ENCODE measurements around the gene COX4I2.

COX4I2 gene

DNA sequence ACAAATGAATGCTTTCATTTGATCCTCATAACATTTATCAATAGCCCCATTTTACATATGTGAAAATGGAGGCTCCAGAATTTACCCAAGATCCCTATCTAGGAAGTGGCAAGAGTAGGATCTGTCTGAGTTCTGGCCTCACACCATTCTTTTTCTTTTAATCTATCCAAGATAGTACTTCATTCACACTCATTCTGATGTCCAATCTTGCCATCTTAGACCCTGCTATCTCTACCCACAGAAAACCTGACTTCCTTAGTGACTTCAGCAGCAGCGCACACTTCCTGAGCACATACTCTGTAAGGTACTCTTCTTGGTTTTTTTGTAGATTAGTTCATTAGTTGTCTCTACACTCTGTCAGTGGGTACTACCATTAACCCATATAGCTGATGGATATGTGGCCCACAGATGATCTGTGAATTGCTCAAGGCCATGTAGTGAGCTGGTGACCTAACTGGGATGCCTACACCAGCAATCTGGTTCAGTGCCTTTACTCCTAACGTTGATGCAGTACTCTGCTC is 36.3 kb downstream of the COX4I2 start:
- no peaks in the 10 kb centered on the region for H3K27me3 Mint-ChIP-seq
- H3K27ac Mint-ChIP-seq: peak overlapping the region; percentile 96
- H3K4me1 Mint-ChIP-seq (ENCODE audit: low read depth): peaks cover 92% of the 10 kb centered on the region
- peak overlapping the region; percentile 27 for H3K4me3 Mint-ChIP-seq
- H3K36me3 Mint-ChIP-seq (ENCODE audit: low read depth): peaks cover 86% of the 10 kb centered on the region
- H3K9me3 Mint-ChIP-seq: no peaks in the 10 kb centered on the region

DNA sequence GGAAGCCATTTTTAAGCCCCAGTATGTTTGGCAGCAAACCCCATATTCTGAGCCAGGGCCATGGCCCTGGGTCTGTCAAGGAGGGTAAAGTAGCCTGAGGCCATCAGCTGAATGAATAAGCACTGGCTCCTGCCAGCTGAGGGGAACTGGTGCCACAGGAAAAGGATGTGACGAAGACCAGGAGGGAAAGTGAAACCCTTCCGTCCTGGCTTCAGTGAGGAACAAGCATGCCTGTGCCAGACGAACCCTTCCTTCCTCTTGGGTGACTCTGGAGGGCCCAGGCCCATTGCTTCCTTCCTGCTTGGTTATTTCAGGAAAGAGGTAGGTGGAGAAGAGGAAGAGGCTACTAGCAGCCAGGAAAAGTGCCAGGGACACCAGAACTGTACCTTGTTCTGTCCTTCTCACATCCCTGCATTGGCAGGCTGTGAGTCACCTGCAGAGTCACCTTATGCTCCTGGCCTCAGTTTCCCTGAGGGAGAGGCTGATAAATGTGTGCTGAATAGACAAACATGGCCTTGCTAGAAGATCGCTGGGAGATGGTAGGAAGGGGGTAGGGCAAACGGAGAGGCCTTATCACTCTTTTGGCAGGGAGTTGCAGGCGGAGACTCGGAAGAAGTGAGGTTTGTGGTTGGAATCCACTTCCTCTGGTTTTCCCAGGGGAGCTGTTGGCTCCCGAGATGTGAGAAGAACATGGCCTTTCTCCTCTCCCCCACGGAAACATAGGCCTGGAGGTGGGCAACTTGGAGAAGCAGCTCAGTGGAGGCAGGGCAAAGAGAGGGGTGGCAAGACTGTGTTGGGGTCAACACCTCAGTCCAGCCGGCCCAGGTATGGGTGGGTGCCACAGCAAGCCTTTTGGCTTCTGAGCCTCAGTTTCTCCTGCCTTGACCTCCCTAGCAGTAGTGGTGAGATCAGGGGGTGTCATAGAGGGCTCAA is 37.4 kb downstream of the COX4I2 start:
- Mint-ChIP-seq H3K9me3 (no peaks in the 10 kb centered on the region), H3K27ac (peak overlapping the region; percentile 96), H3K4me1 (ENCODE audit: low read depth) (peaks cover 92% of the 10 kb centered on the region), H3K36me3 (ENCODE audit: low read depth) (peaks cover 86% of the 10 kb centered on the region), H3K27me3 (no peaks in the 10 kb centered on the region), H3K4me3 (peak overlapping the region; percentile 83)

DNA sequence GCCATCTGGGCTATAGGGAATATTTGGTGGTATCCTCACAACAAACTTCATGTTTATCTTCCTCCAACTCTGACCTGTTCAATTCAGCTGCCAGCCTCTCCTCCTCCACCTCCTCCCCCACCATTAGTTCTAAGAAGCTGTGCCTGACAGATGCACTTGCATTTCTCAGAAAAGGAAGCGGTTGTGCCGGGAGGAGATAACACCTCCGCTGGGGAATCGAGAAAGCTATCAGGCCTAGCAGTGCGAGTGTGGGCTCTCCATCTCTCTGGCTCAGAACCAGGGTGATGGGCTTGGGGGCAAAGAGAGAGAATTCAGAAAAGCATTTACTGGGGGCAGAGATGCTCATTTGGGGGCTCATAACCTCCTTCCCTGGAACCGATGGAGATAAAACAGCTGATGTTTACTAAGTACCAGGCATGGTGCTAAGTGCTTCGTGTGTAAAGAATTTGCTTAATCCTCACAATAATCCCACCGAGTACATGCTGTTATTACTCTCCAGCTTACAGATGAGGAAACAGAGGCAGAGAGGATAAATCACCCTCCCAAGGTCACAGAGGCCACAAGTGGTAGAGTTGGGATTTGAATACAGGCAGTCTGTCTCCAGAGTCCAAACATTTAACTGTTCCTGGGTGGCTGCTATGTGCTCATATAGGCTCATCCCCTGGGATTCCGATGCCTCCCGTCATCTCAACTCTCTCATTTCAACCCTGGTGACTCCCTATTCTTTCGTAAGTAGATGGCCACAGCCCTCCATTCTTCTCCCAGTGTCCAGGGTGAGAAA is 38.3 kb downstream of the COX4I2 start:
- Mint-ChIP-seq H3K27me3 (no peaks in the 10 kb centered on the region), H3K27ac (peak overlapping the region; percentile 96), H3K36me3 (ENCODE audit: low read depth) (peaks cover 88% of the 10 kb centered on the region), H3K4me1 (ENCODE audit: low read depth) (peaks cover 94% of the 10 kb centered on the region), H3K4me3 (peak overlapping the region; percentile 83), H3K9me3 (no peaks in the 10 kb centered on the region)

DNA sequence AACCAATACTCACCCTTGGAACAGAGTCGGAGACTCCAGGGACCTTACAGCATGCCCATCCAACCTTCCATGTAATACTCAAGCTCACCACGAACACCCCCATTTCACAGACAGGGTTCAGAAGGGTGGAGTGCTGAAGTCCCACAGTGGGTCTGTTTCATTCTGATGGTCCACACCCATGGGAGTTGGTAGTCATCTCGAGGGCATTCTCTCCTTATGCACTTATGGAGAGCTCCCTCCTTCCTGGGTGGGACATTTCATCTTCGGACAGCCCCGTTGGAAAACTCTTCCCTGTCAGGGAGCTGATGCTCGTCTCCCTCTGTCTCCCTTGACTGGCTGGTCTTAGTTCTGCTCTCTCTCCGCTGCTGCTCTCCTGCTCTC is 38.9 kb downstream of the COX4I2 start:
- no peaks in the 10 kb centered on the region for H3K9me3 Mint-ChIP-seq
- peaks cover 95% of the 10 kb centered on the region for H3K4me1 Mint-ChIP-seq (ENCODE audit: low read depth)
- peaks cover 89% of the 10 kb centered on the region for H3K36me3 Mint-ChIP-seq (ENCODE audit: low read depth)
- no peaks in the 10 kb centered on the region for H3K27me3 Mint-ChIP-seq
- peak overlapping the region; percentile 96 for H3K27ac Mint-ChIP-seq
- H3K4me3 Mint-ChIP-seq: peak overlapping the region; percentile 83

DNA sequence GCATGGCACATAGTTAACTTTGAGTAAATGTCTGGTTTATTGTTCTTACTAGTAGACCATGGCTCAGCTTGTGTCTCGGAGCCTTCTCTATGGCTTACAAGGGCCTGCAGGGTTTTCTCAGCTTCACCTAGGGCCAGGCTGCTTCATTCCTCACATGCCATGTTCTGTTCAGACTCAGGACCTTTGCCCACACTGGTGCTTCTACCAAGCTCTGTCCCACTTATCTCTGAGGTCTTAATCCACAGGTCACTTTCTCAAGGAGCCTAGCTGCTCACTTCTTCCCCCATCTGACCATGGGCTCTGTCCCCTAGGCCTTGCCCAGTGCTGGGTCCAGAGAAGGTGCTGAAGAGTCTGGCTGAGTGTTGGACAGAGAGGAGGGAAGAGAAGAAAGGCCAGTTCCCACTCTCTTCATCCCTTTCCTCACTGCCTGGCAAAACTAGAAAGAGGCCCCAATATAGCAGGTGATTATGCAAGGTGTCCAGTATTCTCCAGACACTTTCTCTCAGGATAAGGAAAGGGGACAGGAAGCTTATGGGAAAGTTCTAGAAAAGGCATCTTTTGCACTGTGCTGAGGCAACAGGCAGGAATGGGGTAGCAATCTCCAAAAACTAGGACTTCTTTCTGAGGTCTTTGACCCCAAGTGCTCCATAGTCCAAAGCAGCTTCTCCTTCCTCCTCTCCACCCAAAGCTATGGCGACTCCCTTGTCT is 40.0 kb downstream of the COX4I2 start:
- Mint-ChIP-seq H3K27me3 (no peaks in the 10 kb centered on the region), H3K9me3 (no peaks in the 10 kb centered on the region), H3K27ac (peak overlapping the region; percentile 80), H3K4me1 (ENCODE audit: low read depth) (peaks cover 94% of the 10 kb centered on the region), H3K36me3 (ENCODE audit: low read depth) (peaks cover 91% of the 10 kb centered on the region), H3K4me3 (peak overlapping the region; percentile 83)

DNA sequence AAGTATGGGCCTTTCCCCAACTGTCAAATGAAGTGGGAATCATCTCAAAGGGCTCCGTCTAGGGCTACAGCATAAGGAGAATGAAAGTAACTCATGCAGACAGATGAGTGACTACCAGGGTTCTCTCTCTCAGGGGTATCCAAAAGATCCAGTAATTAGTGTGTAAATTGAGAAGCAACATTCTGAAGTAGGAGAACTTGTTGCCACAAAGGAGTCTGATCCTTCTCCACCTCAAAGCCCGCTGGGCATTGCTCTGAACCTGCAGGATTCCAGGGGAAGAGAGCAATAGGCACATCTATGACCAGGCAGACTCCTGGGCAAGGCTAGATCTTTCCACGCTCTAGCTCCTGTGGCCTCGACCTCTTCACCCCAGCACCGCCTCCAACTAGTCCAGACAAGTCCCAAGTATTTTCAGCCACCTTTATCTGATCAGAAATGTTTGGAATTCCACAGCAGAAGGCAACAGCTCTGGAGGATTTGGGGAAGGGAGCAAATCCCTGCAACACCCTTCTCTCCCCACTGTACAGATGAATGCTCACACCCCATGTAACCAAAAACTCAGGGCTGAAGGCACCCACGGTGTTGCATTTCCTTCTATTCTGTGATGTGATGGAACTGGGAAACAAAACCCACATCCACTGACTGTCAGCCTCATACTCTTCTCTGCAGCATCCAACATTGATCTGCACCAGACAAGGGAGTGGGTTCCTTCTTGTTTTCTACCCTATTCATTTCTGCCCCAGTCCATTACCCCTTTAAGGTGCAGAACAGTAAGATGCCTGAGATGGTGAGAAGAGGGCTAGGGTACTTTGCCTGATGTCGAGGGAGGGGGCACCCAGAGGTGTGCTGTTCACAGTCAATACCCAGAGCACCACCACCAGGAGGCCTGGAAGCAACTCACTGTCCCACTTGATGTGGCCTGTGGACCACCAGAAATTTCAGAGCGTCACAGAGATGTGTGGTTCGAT is 41.0 kb downstream of the COX4I2 start:
- Mint-ChIP-seq H3K27ac (peak overlapping the region; percentile 80), H3K9me3 (no peaks in the 10 kb centered on the region), H3K4me3 (peak overlapping the region; percentile 83), H3K4me1 (ENCODE audit: low read depth) (peaks cover 99% of the 10 kb centered on the region), H3K27me3 (no peaks in the 10 kb centered on the region), H3K36me3 (ENCODE audit: low read depth) (peaks cover 93% of the 10 kb centered on the region)

DNA sequence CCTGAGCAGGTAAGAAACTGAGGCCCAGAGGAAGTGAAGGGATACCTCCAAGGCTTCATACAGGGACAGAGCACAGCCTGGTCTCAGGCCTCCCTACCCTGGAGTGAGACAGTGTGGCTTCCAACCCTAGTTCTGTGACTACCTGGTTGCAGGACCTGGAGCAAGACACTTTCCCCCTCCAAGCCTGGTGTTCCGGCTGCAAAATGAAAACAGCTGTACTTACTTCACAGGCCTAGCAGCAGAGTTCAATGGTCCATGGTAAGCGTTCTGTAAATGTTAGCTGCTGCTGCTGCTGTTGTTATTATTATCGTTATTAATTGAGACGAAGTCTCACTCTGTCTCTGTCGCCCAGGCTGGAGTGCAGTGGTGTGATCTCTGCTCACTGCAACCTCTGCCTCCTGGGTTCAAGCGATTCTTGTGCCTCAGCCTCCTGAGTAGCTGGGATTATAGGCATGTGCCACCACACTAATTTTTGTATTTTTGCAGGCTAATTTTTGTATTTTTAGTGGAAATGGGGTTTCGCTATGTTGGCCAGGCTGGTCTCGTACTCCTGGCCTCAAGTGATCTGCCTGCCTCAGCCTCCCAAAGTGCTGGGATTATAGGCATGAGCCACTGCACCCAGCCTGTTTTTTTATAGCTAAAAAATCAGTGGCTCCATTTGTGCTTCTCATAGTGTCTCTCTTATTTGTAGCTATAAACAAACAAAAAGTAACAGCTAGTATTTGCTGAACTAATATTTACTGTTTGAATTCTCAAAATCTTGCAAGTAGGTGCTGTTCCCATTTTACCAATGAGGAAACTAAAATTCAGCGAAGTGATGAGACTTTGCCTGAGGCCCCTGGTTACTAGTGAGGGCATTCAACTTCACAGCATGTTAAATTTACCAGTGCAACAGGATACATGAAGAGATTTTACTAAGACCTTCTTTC is 41.9 kb downstream of the COX4I2 start:
- Mint-ChIP-seq H3K27me3 (no peaks in the 10 kb centered on the region), H3K27ac (peak overlapping the region; percentile 80), H3K4me1 (ENCODE audit: low read depth) (peaks cover 99% of the 10 kb centered on the region), H3K4me3 (peak overlapping the region; percentile 83), H3K9me3 (no peaks in the 10 kb centered on the region), H3K36me3 (ENCODE audit: low read depth) (peaks cover 93% of the 10 kb centered on the region)

DNA sequence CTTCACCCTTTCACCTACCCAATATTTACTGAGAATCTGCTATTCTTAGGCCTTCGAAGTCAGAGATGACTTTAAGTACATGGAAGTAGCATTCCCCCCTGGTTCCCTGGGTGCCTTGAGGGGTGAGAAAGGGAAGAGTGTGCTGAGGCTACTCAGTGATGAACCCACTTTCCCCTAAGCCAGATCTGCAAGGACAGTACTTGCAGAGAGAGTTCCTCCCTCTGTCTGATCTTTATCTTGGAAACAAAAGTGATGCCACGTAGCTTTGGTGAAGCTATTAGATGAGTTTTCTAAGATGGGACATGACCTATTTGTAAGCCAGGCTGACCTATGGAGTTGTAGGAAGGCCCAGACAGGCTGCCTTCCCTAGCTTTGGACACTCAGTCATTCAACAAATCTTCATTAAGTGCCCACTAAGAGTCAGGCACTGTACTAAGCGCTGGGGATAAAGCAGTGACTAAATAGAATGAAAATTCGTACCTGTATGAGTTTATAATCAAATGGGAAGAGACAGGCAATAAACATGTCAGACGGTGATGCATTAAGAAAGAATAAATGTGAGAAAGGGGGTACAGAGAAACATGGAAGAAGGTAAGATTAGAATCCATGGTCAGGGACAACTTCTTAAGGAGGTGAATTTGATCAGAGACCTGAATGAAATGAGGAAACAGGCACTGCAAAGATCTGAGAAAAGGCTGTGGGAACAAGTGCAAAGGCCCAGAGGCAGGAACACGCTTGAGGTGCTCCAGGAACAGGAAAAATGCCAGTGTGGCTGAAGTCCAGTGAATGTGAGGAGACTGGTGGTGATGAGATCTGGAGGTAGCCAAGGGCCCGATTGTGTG is 42.8 kb downstream of the COX4I2 start:
- Mint-ChIP-seq H3K36me3 (ENCODE audit: low read depth) (peaks cover 92% of the 10 kb centered on the region), H3K27ac (peak overlapping the region; percentile 77), H3K27me3 (no peaks in the 10 kb centered on the region)

DNA sequence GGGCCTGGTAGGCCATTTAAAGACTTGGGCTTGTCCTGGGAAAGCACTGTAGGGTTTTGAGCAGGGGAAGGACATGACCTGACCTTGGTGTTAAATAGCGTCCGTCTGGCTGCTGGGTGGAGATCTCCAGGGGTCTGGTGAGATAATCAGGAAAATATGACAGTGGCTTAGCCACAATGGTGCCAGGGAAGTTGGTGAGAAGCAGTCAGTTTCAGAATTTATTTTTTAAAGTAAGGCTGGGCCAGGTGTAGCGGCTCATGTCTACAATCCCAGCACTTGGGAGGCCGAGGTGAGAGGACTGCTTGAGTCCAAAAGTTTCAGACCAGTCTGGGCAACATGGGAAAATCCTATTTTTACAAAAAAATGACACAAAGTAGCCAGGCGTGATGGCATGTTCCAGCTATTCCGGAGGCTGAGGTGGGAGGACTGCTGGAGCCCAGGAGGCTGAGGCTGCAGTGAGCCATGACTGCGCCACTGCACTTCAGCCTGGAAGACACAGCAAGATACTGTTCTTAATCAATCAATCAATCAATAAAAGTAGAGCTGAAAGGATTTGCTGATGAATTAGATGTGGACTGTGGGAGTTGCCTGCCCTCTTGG is 43.5 kb downstream of the COX4I2 start:
- Mint-ChIP-seq H3K9me3 (no peaks in the 10 kb centered on the region), H3K4me3 (no peak overlapping the region), H3K4me1 (ENCODE audit: low read depth) (peaks cover 99% of the 10 kb centered on the region), H3K27me3 (no peaks in the 10 kb centered on the region), H3K36me3 (ENCODE audit: low read depth) (peaks cover 92% of the 10 kb centered on the region), H3K27ac (peak overlapping the region; percentile 77)

More for the DNA sequence above, 42.8 kb downstream of the COX4I2 start:
- Mint-ChIP-seq H3K4me3 (peak overlapping the region; percentile 17), H3K4me1 (ENCODE audit: low read depth) (peaks cover 99% of the 10 kb centered on the region), H3K9me3 (no peaks in the 10 kb centered on the region)

DNA sequence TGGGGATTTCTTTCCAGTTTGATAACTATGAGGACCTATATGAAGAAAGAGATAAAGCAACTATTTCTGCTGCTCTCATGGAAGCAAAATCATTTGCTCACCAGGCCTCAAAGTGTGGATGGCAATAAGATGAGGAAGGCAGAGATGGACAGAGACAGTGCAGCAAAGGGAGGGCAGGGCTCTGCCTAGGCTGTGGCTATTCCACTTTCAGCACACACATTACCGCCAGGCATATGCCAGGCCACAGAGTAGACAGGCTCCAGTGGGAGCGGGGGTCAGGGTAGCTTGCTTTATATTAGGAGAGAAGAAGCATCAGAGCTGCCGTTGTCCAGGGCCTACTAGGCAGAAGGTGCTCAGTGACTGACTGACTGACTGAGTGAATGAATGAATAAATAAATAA is 44.1 kb downstream of the COX4I2 start:
- Mint-ChIP-seq H3K9me3 (no peaks in the 10 kb centered on the region), H3K4me1 (ENCODE audit: low read depth) (peaks cover 99% of the 10 kb centered on the region), H3K36me3 (ENCODE audit: low read depth) (peaks cover 92% of the 10 kb centered on the region), H3K27me3 (no peaks in the 10 kb centered on the region), H3K4me3 (no peak overlapping the region), H3K27ac (peak overlapping the region; percentile 77)

DNA sequence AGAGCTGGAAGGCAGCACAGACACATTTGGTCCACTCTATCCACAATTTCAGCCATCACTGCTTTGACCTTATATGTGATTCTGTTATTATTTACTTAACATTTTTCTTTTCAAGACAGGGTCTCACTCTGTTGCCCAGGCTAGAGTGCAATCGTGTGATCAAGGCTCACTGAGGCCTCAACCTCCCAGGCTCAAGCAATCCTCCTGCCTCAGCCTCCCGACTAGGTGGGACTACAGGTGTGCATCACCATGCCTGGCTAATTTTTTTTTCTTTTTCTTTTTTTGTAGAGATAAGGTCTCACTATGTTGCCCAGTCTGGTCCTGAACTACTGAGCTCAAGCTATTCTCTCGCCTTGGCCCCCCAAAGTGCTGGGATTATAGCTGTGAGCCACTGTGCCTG is 44.6 kb downstream of the COX4I2 start:
- Mint-ChIP-seq H3K27me3 (no peaks in the 10 kb centered on the region), H3K27ac (peak overlapping the region; percentile 77), H3K4me1 (ENCODE audit: low read depth) (peaks cover 99% of the 10 kb centered on the region), H3K9me3 (no peaks in the 10 kb centered on the region), H3K36me3 (ENCODE audit: low read depth) (peaks cover 93% of the 10 kb centered on the region), H3K4me3 (no peak overlapping the region)

DNA sequence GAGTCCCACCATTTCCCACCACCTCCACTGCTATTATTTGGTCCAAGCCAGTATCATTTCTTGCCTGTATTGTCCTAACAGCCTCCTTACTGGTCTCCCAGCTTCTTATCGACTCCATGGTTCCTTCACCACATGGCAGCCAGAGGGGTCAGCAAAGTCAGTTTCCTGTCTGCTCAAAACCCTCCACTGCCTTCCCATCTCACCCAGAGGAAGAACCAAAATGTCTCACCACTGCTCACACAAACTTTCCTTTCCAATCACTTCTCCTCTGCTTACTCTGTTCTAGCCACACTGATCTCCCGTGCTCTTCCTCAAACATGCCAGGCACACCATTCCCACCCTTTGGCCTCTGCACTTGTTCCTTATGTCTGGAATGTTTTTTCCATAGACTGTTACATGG is 45.2 kb downstream of the COX4I2 start:
- Mint-ChIP-seq H3K4me1 (ENCODE audit: low read depth) (peaks cover 97% of the 10 kb centered on the region), H3K27ac (peak overlapping the region; percentile 87), H3K9me3 (no peaks in the 10 kb centered on the region), H3K27me3 (no peaks in the 10 kb centered on the region), H3K4me3 (peak overlapping the region; percentile 56), H3K36me3 (ENCODE audit: low read depth) (peaks cover 93% of the 10 kb centered on the region)

Measured in stimulated activated naive CD8-positive, alpha-beta T cell treated with anti-CD3 and anti-CD28 coated beads, Interleukin-15, Interleukin-2, amounts not matched to agents 100 ng/mL and 50 ng/mL, for 24 hours (primary cell).